Stimulated activated CD8-positive, alpha-beta memory T cell treated with anti-CD3 and anti-CD28 coated beads, Interleukin-12 subunit alpha, Interleukin-12 subunit beta, amount 100 ng/mL, for 24 hours (primary cell): ENCODE data around the gene SPECC1L.

Experiments
- DNase-seq: peaks from one replicate; pipeline ENCODE4 v3.0.0-alpha.2; 2020; ENCODE audit errors: extremely low read depth

Gene SPECC1L

GRCh38 chr22:24400034-24400725 is 129.5 kb downstream of the SPECC1L start:
- DNase-seq, result no peak

- DNase-seq, result no peak
Measured at GRCh38 chr22:24400726-24401596, 130.3 kb downstream of the SPECC1L start.

GRCh38 chr22:24401931-24402367 is 131.3 kb downstream of the SPECC1L start:
- no peak for DNase-seq

GRCh38 chr22:24402460-24403192 is 132.0 kb downstream of the SPECC1L start:
- no peak for DNase-seq

- DNase-seq, result no peak
Measured at GRCh38 chr22:24403346-24403745, 132.7 kb downstream of the SPECC1L start.

GRCh38 chr22:24404561-24405275 is 134.1 kb downstream of the SPECC1L start:
- no peak for DNase-seq

- DNase-seq, result no peak
Measured at GRCh38 chr22:24405631-24406321, 135.1 kb downstream of the SPECC1L start.

- no peak for DNase-seq
Measured at GRCh38 chr22:24406322-24407277, 136.0 kb downstream of the SPECC1L start.

GRCh38 chr22:24407278-24407665 is 136.6 kb downstream of the SPECC1L start:
- no peak for DNase-seq

GRCh38 chr22:24407884-24408283 is 137.3 kb downstream of the SPECC1L start:
- DNase-seq, result no peak

GRCh38 chr22:24408630-24409029 is 138.0 kb downstream of the SPECC1L start:
- DNase-seq, result no peak

GRCh38 chr22:24409707-24410106 is 139.1 kb downstream of the SPECC1L start:
- no peak for DNase-seq

GRCh38 chr22:24410110-24410856 is 139.7 kb downstream of the SPECC1L start:
- no peak for DNase-seq

- DNase-seq, result no peak
Measured at GRCh38 chr22:24411256-24412004, 140.8 kb downstream of the SPECC1L start.

GRCh38 chr22:24412274-24412673 is 141.6 kb downstream of the SPECC1L start:
- no peak for DNase-seq

GRCh38 chr22:24413271-24413670 is 142.6 kb downstream of the SPECC1L start:
- DNase-seq, result no peak

GRCh38 chr22:24413736-24414385 is 143.2 kb downstream of the SPECC1L start:
- DNase-seq, result no peak

GRCh38 chr22:24414523-24414922 is 143.9 kb downstream of the SPECC1L start:
- no peak for DNase-seq
